DND-41 (cell line): ENCODE data around the gene CRACR2B.

Experiments
- ATAC-seq: fragments of 200-7000 bp; cut with Tn5 transposase; 3 replicates; pipeline ENCODE4 v1.9.1; 2021; ENCODE audit warnings: low read depth; ENCODE audit not compliant: insufficient read depth
- DNase-seq: peaks from one replicate; pipeline ENCODE4 v3.0.0-alpha.2; 2020
- H2AFZ ChIP-seq: 2 replicates; pipeline ENCODE4 v1.6.0; 2012; ENCODE audit warnings: low read depth, low read length
- H3K27ac ChIP-seq: 2 replicates; pipeline ENCODE4 v1.5.1; 2012; ENCODE audit warnings: low read length, inconsistent platforms
- H3K27me3 ChIP-seq: fragments of 200-600 bp; sonication (generic); 2 replicates; pipeline ENCODE4 v1.6.0; 2012; ENCODE audit warnings: low read length, mild to moderate bottlenecking, inconsistent platforms; ENCODE audit not compliant: insufficient read depth, poor library complexity
- H3K36me3 ChIP-seq: 2 replicates; pipeline ENCODE4 v1.5.1; 2012; ENCODE audit warnings: low read length, inconsistent platforms; ENCODE audit not compliant: insufficient read depth
- H3K4me1 ChIP-seq: 2 replicates; pipeline ENCODE4 v1.5.1; 2012; ENCODE audit warnings: mild to moderate bottlenecking, low read length; ENCODE audit not compliant: insufficient read depth
- H3K4me2 ChIP-seq: 2 replicates; pipeline ENCODE4 v1.6.0; 2012; ENCODE audit warnings: mild to moderate bottlenecking, moderate library complexity, low read length, inconsistent platforms; ENCODE audit not compliant: insufficient read depth
- H3K4me3 ChIP-seq, 2 experiments: fragments of 200-600 bp in 1 of 2; shearing (Covaris generic) in 1 of 2; 2 replicates each; pipeline ENCODE4 v1.5.1; 2012 to 2016; ENCODE audit warnings: inconsistent platforms in 2 of 2, low read length in 2 of 2, mild to moderate bottlenecking in 2 of 2, low read depth in 1 of 2, moderate library complexity in 1 of 2
- H3K79me2 ChIP-seq: 2 replicates; pipeline ENCODE4 v1.6.0; 2012; ENCODE audit warnings: low read length, inconsistent platforms; ENCODE audit not compliant: insufficient read depth
- H3K9ac ChIP-seq: 2 replicates; pipeline ENCODE4 v1.6.0; 2012; ENCODE audit warnings: low read depth, mild to moderate bottlenecking, inconsistent platforms, low read length, moderate library complexity
- H3K9me3 ChIP-seq: 2 replicates; pipeline ENCODE4 v1.5.1; 2012; ENCODE audit warnings: low read length, moderate library complexity, mild to moderate bottlenecking, inconsistent platforms; ENCODE audit not compliant: insufficient read depth, severe bottlenecking
- H4K20me1 ChIP-seq: 2 replicates; pipeline ENCODE4 v1.6.0; 2012; ENCODE audit warnings: low read length; ENCODE audit not compliant: insufficient read depth
- CTCF ChIP-seq: IDR thresholded peaks from 2 replicates; pipeline ENCODE4 v1.5.1; 2012; ENCODE audit warnings: borderline replicate concordance, low read length, moderate library complexity, mild to moderate bottlenecking; ENCODE audit not compliant: poor library complexity, severe bottlenecking; ENCODE audit errors: extremely low read depth
- EZH2 ChIP-seq: IDR thresholded peaks from 3 replicates; pipeline ENCODE4 v1.6.1; 2012; ENCODE audit warnings: borderline replicate concordance, low read depth, mild to moderate bottlenecking, moderate library complexity, low read length, inconsistent platforms; ENCODE audit not compliant: severe bottlenecking

CRACR2B gene

GRCh38 chr11:809287-810039 is 18.3 kb upstream of the CRACR2B start, which contains the start of gene RPLP2:
TSS of gene RPLP2 (plus strand) at chr11:809967. CDS start at chr11:810235, 268 bp downstream.
- H3K9me3 ChIP-seq: no peaks in the 10 kb centered on the region
- H3K4me3 ChIP-seq: peak within 1 kb of the TSS; percentile 60 to 79
- H3K4me1 ChIP-seq: peaks cover 47% of the 10 kb centered on the region
- peak within 1 kb of the TSS; percentile 87 for H2AFZ ChIP-seq
- peaks cover 41% of the 10 kb centered on the region for H4K20me1 ChIP-seq
- peak within 1 kb of the TSS; percentile 84 for H3K9ac ChIP-seq
- H3K4me2 ChIP-seq: peak within 1 kb of the TSS; percentile 74
- DNase-seq: peak; percentile 97
- TF ChIP-seq CTCF: no peak
- TF ChIP-seq EZH2: no peak
- peaks cover 39% of the 10 kb centered on the region for H3K36me3 ChIP-seq
- peak; percentile 78 for ATAC-seq
- peaks cover 53% of the 10 kb centered on the region for H3K79me2 ChIP-seq
- H3K27me3 ChIP-seq: no peaks in the 10 kb centered on the region
- peak within 1 kb of the TSS; percentile 98 for H3K27ac ChIP-seq

GRCh38 chr11:810040-810567 is 17.6 kb upstream of the CRACR2B start:
- no peak for ATAC-seq
- Histone ChIP-seq H3K79me2 (peaks cover 50% of the 10 kb centered on the region), H3K27ac (peak overlapping the region; percentile 98), H3K4me1 (peaks cover 47% of the 10 kb centered on the region), H3K9ac (peak overlapping the region; percentile 84), H3K4me3 (peak overlapping the region; percentile 60 to 79), H4K20me1 (peaks cover 41% of the 10 kb centered on the region), H3K9me3 (no peaks in the 10 kb centered on the region), H3K36me3 (peaks cover 39% of the 10 kb centered on the region), H3K27me3 (no peaks in the 10 kb centered on the region), H2AFZ (no peak overlapping the region), H3K4me2 (peak overlapping the region; percentile 74)
- TF ChIP-seq EZH2: no peak
- no peak for TF ChIP-seq CTCF
- no peak for DNase-seq

- DNase-seq: no peak
- Histone ChIP-seq H2AFZ (no peak overlapping the region), H3K9me3 (no peaks in the 10 kb centered on the region), H3K9ac (peak overlapping the region; percentile 84), H3K36me3 (peaks cover 39% of the 10 kb centered on the region), H4K20me1 (peaks cover 45% of the 10 kb centered on the region), H3K4me2 (peak overlapping the region; percentile 74), H3K4me3 (peak overlapping the region; percentile 60 to 79; a peak in 3 of 4 replicates), H3K27me3 (no peaks in the 10 kb centered on the region), H3K79me2 (peaks cover 50% of the 10 kb centered on the region), H3K27ac (peak overlapping the region; percentile 98; the same call in 1 of the 2 replicates), H3K4me1 (peaks cover 38% of the 10 kb centered on the region)
- no peak for TF ChIP-seq EZH2
- no peak for TF ChIP-seq CTCF
- no peak for ATAC-seq
Observed at GRCh38 chr11:811446-812245, 16.1 kb upstream of the CRACR2B start.
